NCI-H187 treated with DMSO at 0.1 percent for 48 hours (cell line): ENCODE results near the gene PHYKPL.
"Not testable (repeated sequence)": the region's sequence is repeated elsewhere in the genome, so short reads cannot be mapped to it uniquely, and the experiment has no call there.

Experiments
- DNase-seq: peaks from one replicate; lab custom pipeline; 2025; lab: John Stamatoyannopoulos, UW

The PHYKPL gene

GRCh38 chr5:178264044-178264443 lies 31.4 kb upstream of the PHYKPL start:
- DNase-seq = no peak

GRCh38 chr5:178261666-178262600 lies 29.3 kb upstream of the PHYKPL start:
- DNase-seq = no peak

GRCh38 chr5:178259623-178260536 lies 27.3 kb upstream of the PHYKPL start:
- no peak for DNase-seq

GRCh38 chr5:178257650-178258049 lies 25.0 kb upstream of the PHYKPL start:
- DNase-seq = no peak

GRCh38 chr5:178256746-178257145 lies 24.1 kb upstream of the PHYKPL start:
- DNase-seq = no peak

- not testable (repeated sequence) for DNase-seq
Measured at GRCh38 chr5:178253632-178254031, 21.0 kb upstream of the PHYKPL start.

- no peak for DNase-seq
Measured at GRCh38 chr5:178252258-178252657, 19.7 kb upstream of the PHYKPL start.

GRCh38 chr5:178250263-178250662 lies 17.7 kb upstream of the PHYKPL start:
- DNase-seq = no peak

- DNase-seq = no peak
Measured at GRCh38 chr5:178249191-178249989, 16.8 kb upstream of the PHYKPL start.

GRCh38 chr5:178248750-178249149 lies 16.1 kb upstream of the PHYKPL start:
- DNase-seq = no peak

- DNase-seq = no peak
Measured at GRCh38 chr5:178247481-178248456, 15.2 kb upstream of the PHYKPL start.

- no peak for DNase-seq
Measured at GRCh38 chr5:178246624-178247279, 14.2 kb upstream of the PHYKPL start.

GRCh38 chr5:178245389-178245788 lies 12.8 kb upstream of the PHYKPL start:
- DNase-seq = no peak

- no peak for DNase-seq
Measured at GRCh38 chr5:178244576-178244975, 12.0 kb upstream of the PHYKPL start.

- no peak for DNase-seq
Measured at GRCh38 chr5:178242416-178242815, 9.8 kb upstream of the PHYKPL start.

GRCh38 chr5:178241688-178242231 lies 9.2 kb upstream of the PHYKPL start:
- no peak for DNase-seq

GRCh38 chr5:178241231-178241663 lies 8.6 kb upstream of the PHYKPL start:
- no peak for DNase-seq

- no peak for DNase-seq
Measured at GRCh38 chr5:178240766-178241165, 8.2 kb upstream of the PHYKPL start.

GRCh38 chr5:178240341-178240741 lies 7.7 kb upstream of the PHYKPL start:
- no peak for DNase-seq
